22Rv1 (cell line): ENCODE measurements around the gene EPB42.

Source experiments
- H3K27ac ChIP-seq: fragments of 450-650 bp; 2 replicates; pipeline ENCODE4 v1.5.1; 2017
- ZFX ChIP-seq: fragments of 450-650 bp; IDR thresholded peaks from 2 replicates; pipeline ENCODE4 v1.6.1; 2017; ENCODE audit warnings: antibody characterized with exemption, borderline replicate concordance
- TF ChIP-seq, protein P1 (sequence below): fragments of 450-650 bp; IDR thresholded peaks from 2 replicates; pipeline ENCODE4 v1.5.1; 2017; ENCODE audit warnings: mild to moderate bottlenecking

EPB42 gene

DNA sequence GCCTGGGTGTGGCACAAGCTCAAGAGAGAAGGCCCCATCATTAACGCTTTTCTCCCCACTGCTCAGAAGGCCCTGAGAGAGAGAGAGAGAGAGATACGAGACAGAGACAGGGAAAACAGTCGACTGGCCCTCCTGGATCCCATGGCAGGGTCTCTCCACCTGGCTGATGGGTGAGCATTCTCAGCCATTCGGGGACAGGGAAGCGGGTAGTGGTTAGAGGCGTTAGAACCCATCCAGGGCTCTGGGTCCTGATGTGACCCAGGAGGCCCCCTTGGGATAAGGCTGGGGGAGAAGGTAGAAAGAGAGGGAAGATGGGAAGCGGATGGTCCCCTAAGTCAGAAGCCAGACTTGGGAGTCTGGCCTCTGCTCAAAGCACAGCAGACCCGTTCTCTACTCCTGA, 38.0 kb upstream of the EPB42 start:
- TF ChIP-seq, protein P1, sequence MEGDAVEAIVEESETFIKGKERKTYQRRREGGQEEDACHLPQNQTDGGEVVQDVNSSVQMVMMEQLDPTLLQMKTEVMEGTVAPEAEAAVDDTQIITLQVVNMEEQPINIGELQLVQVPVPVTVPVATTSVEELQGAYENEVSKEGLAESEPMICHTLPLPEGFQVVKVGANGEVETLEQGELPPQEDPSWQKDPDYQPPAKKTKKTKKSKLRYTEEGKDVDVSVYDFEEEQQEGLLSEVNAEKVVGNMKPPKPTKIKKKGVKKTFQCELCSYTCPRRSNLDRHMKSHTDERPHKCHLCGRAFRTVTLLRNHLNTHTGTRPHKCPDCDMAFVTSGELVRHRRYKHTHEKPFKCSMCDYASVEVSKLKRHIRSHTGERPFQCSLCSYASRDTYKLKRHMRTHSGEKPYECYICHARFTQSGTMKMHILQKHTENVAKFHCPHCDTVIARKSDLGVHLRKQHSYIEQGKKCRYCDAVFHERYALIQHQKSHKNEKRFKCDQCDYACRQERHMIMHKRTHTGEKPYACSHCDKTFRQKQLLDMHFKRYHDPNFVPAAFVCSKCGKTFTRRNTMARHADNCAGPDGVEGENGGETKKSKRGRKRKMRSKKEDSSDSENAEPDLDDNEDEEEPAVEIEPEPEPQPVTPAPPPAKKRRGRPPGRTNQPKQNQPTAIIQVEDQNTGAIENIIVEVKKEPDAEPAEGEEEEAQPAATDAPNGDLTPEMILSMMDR = no peak
- TF ChIP-seq ZFX = no peak
- H3K27ac ChIP-seq = no peak overlapping the region

GRCh38 chr15:43256341-43256740, 35.5 kb upstream of the EPB42 start:
- no peak overlapping the region for H3K27ac ChIP-seq
- no peak for TF ChIP-seq ZFX
- TF ChIP-seq, protein P1 = no peak

DNA sequence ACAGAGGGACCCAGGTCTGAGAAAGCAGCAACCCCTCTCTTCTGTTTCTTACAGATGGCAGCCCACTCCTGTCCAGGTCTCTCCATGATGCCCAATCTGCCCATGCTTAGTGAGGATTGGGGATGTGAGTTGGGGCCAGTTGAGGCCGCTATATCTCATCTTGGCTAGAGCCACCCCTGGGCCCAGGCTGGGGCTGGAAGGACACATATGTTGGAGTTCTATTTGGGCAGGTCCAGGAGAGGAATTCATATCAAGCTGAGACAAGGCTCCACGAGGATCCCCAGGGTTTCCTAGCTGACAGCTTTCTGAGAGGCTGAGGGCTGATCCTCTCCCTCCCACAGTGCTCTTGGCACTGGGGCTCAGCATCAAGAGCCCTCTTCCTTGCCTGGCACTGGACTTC, 34.6 kb upstream of the EPB42 start:
- TF ChIP-seq ZFX = no peak
- TF ChIP-seq, protein P1 = no peak

DNA sequence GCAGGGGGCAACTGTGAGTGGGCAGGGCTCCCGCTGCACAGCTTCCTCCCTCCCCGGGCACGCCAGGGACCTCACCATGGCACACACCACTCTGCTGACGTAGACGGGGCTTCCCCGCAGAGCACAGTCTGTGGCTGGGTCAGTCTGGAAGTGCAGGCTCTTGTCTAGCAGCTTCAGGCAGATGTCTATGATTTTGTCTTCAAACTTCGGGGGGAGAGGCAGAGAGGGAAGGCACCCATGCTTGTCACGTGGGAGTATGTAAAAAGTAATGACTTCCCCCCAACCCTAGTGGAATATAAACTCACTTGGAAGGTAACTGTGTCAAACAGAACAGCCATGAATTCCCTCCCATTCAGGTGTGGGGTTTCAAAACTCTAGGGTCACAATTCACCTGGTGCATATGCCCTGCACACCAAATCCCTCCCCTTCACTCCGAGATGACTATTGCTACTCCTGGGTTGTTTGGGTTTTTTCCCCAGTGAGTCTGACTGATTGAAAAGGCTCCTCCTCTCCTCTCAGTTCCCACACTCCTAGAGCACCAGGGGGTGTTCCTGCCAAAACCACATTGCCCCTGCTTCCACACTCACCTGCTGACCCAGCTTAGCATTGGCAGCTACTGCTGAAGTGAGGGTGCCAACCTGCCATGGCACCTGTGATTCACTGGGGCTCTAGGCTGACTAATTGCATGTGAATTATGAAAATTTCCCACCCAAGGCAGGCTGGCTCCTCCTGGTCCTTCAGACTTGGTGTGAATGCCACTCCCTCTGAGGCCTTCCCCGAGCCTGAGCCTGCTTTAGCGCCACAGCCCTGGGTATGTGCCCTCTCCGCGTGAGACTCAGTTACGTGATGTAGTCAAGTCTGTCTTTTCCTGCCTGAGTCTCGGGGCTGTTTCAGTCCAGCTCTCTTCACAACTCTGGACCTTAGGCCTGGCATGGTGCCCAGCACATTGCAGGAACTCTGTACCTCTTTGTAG, 32.9 kb upstream of the EPB42 start:
- TF ChIP-seq, protein P1 = no peak
- no peak for TF ChIP-seq ZFX
- H3K27ac ChIP-seq = no peak overlapping the region

More for the DNA sequence above, 34.6 kb upstream of the EPB42 start:
- no peak overlapping the region for H3K27ac ChIP-seq

DNA sequence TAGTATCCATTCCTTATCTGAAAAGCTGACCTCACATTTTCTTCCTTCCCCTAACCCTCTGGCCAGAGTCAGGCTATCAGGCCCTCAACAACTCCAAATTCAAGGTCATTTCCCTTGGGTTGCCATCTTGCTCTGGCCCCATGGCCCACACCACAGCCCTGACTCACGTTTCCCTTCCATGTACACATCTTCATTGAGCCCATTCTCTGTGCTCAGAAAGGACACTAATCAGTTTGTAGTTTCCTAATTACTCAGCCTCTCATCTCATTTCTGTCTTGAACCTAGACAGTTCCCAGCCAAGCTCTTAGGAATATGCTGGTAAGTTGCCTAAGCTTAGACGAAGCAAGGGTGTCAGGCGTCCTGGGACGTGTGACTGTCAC, 31.0 kb upstream of the EPB42 start:
- TF ChIP-seq, protein P1 = no peak
- TF ChIP-seq ZFX = no peak
- no peak overlapping the region for H3K27ac ChIP-seq

DNA sequence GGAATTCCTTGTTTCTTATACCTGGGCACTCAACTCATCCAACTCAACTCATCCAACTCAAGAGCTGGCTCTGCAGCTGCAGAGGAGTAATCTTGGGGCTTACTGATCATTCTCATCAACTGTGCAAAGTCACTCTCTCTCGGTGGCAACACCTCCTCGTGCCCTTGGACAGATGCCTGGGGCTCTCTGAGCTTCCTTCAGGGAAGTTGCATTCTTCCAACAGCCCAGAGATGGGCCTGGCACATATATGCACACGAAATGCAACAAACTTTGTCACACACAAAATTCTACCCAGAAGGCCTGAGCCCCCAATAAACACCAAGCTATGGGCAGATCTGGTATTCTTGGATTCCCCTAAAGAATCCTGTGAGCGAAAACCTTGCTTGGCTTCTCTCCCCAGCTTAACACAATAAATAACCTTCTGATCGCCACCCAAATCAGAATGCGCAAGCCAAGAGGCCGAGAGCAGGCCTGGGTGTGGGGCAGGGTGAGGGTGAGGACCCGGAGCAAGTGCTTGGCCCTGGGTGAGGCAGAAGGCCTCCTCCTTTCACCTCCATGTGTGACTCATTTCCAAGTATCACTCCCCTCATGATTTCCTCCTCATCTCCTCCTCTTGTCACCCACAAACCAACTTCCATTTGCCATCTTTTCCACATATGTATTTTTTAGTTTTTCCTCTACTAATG, 30.5 kb upstream of the EPB42 start:
- H3K27ac ChIP-seq = no peak overlapping the region
- TF ChIP-seq, protein P1 = no peak
- TF ChIP-seq ZFX = no peak

DNA sequence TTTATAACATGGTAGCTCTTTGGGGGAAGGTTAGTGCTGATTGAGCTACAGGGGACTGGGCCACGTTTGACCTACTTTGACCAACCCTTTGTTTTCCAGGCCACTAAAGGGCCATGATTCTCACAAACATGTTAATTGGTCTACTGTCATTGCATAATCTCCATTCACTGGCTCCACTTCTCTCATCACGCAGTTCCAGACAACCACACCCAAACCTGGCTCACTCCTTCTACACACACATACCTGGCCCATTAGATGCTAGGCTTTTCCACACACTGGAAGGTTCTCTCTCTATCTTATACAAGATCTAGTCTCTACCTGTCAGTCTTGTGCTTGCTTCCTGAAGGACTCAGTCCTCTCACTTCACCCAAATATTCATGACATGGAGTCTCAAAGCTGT, 30.0 kb upstream of the EPB42 start:
- TF ChIP-seq, protein P1 = no peak
- TF ChIP-seq ZFX = no peak
- no peak overlapping the region for H3K27ac ChIP-seq
